Astrocyte (in vitro differentiated cells and primary cell): Measurements from ENCODE around the gene SIAH2.

Experiments used
- CTCF ChIP-seq: IDR thresholded peaks from 2 replicates; pipeline ENCODE4 v1.5.1; 2011; ENCODE audit warnings: low read depth, mild to moderate bottlenecking, inconsistent platforms, low read length, moderate library complexity; ENCODE audit not compliant: insufficient read depth
- EZH2 ChIP-seq: IDR thresholded peaks from 2 replicates; pipeline ENCODE4 v1.6.1; 2012; ENCODE audit warnings: mild to moderate bottlenecking, low read length, inconsistent platforms; ENCODE audit not compliant: insufficient read depth

DNA sequence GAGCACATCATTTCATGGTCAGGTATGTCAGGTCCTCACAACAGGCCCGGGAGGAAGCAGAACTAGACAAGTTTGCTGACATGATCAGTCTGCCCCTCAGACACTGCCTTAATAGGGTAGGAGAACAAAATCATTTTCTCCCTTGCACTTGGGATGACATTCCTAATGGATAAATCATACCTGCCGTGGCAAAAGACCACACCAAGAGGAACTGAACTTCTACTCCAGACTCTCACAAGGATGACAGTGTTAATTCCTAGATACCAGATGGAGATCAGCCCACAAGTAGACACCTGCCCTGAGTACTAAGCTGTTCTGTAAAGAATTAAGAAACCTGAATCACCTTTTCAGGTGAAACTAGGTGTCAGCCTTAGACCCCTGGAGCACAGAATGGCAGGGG is 19.5 kb downstream of the SIAH2 start:
- TF ChIP-seq CTCF = no peak
- no peak for TF ChIP-seq EZH2
